SK-N-MC (cell line): ENCODE measurements around the gene GABRB2.

Experiments
- EZH2 ChIP-seq: fragments of 200-600 bp; sonication (generic); IDR thresholded peaks from one replicate; pipeline ENCODE4 v1.6.1; 2017; ENCODE audit warnings: antibody characterized with exemption
- POLR2AphosphoS5 ChIP-seq: IDR thresholded peaks from 2 replicates; pipeline ENCODE4 v1.6.1; 2012; ENCODE audit warnings: mild to moderate bottlenecking, low read depth, low read length, borderline replicate concordance

GRCh38 chr5:161287436-161287835 is 259.1 kb downstream of the GABRB2 start:
- TF ChIP-seq EZH2 (no peak), POLR2AphosphoS5 (no peak)
